ENCODE measurements around the gene VTA1.
"Not testable (repeated sequence)": the region's sequence is repeated elsewhere in the genome, so short reads cannot be mapped to it uniquely, and the experiment has no call there.

Gene VTA1

GRCh38 chr6:142172758-142173157, 25.7 kb downstream of the VTA1 start:
- DNase-seq: no peak

GRCh38 chr6:142173980-142174379, 26.9 kb downstream of the VTA1 start:
- DNase-seq: no peak

GRCh38 chr6:142174703-142175102, 27.6 kb downstream of the VTA1 start:
- DNase-seq: no peak

- DNase-seq: no peak
These were observed 31.1 kb downstream of the VTA1 start for GRCh38 chr6:142178129-142178528.

- no peak for DNase-seq
These were observed 34.9 kb downstream of the VTA1 start for GRCh38 chr6:142182004-142182403.

GRCh38 chr6:142183351-142183750, 36.3 kb downstream of the VTA1 start:
- no peak for DNase-seq

GRCh38 chr6:142184307-142184706, 37.2 kb downstream of the VTA1 start:
- no peak for DNase-seq

GRCh38 chr6:142185641-142186040, 38.6 kb downstream of the VTA1 start:
- DNase-seq: no peak

GRCh38 chr6:142187209-142187608, 40.1 kb downstream of the VTA1 start:
- DNase-seq: peak in 1 of 2 experiments; percentile 25

- not testable (repeated sequence) for DNase-seq
These were observed 41.3 kb downstream of the VTA1 start for GRCh38 chr6:142188341-142188740.

- DNase-seq: no peak
These were observed 42.0 kb downstream of the VTA1 start for GRCh38 chr6:142189057-142189456.

- no peak for DNase-seq
These were observed 45.3 kb downstream of the VTA1 start for GRCh38 chr6:142192343-142192742.

GRCh38 chr6:142193621-142194020, 46.6 kb downstream of the VTA1 start:
- DNase-seq: no peak

- no peak for DNase-seq
These were observed 48.9 kb downstream of the VTA1 start for GRCh38 chr6:142195862-142196541.

- no peak for DNase-seq
These were observed 54.0 kb downstream of the VTA1 start for GRCh38 chr6:142200846-142201628.

- peak in 1 of 2 experiments; percentile 39 for DNase-seq
These were observed 60.3 kb downstream of the VTA1 start for GRCh38 chr6:142207265-142207877.

- DNase-seq: no peak
These were observed 63.5 kb downstream of the VTA1 start for GRCh38 chr6:142210606-142211005.

- DNase-seq: no peak
These were observed 66.3 kb downstream of the VTA1 start for GRCh38 chr6:142213402-142213801.

- DNase-seq: no peak
These were observed 71.4 kb downstream of the VTA1 start for GRCh38 chr6:142218446-142218845.

- DNase-seq: no peak
These were observed 75.0 kb downstream of the VTA1 start for GRCh38 chr6:142222022-142222421.

- DNase-seq: no peak
These were observed 76.9 kb downstream of the VTA1 start for GRCh38 chr6:142223938-142224337.

- no peak for DNase-seq
These were observed 78.1 kb downstream of the VTA1 start for GRCh38 chr6:142225115-142225514.

- DNase-seq: no peak
These were observed 78.5 kb downstream of the VTA1 start for GRCh38 chr6:142225552-142225951.

GRCh38 chr6:142226731-142227130, 79.7 kb downstream of the VTA1 start:
- no peak for DNase-seq

Data from NCI-H446 (cell line).